DMS79 treated with DMSO at 0.1 percent for 48 hours (cell line): ENCODE results near the gene FBXL22.

Experiments
- DNase-seq: peaks from one replicate; lab custom pipeline; 2025; lab: John Stamatoyannopoulos, UW

The FBXL22 gene

GRCh38 chr15:63593705-63594671 is 3.2 kb upstream of the FBXL22 start:
- no peak for DNase-seq

- no peak for DNase-seq
Observed at GRCh38 chr15:63595065-63595464, 2.1 kb upstream of the FBXL22 start.

- no peak for DNase-seq
Observed at GRCh38 chr15:63595688-63596087, 1.5 kb upstream of the FBXL22 start.

GRCh38 chr15:63596676-63597037 is 530 bp upstream of the FBXL22 start:
- no peak for DNase-seq

GRCh38 chr15:63597821-63598220 is 634 bp downstream of the FBXL22 start:
- no peak for DNase-seq

GRCh38 chr15:63598473-63599400 is 1.6 kb downstream of the FBXL22 start:
- no peak for DNase-seq

GRCh38 chr15:63599401-63600000 is 2.3 kb downstream of the FBXL22 start:
- DNase-seq = peak; percentile 24

- no peak for DNase-seq
Observed at GRCh38 chr15:63600001-63600615, 2.9 kb downstream of the FBXL22 start.

- DNase-seq = peak; percentile 60
Observed at GRCh38 chr15:63600616-63601025, 3.4 kb downstream of the FBXL22 start.

- no peak for DNase-seq
Observed at GRCh38 chr15:63601026-63601703, 4.0 kb downstream of the FBXL22 start.

GRCh38 chr15:63601704-63602185 is 4.6 kb downstream of the FBXL22 start:
- peak; percentile 18 for DNase-seq

GRCh38 chr15:63602595-63602994 is 5.4 kb downstream of the FBXL22 start:
- DNase-seq = no peak

GRCh38 chr15:63603516-63603915 is 6.3 kb downstream of the FBXL22 start:
- DNase-seq = no peak

GRCh38 chr15:63604281-63604680 is 7.1 kb downstream of the FBXL22 start:
- DNase-seq = no peak

GRCh38 chr15:63605036-63605435 is 7.8 kb downstream of the FBXL22 start:
- DNase-seq = no peak

- DNase-seq = no peak
Observed at GRCh38 chr15:63605816-63606215, 8.6 kb downstream of the FBXL22 start.

- no peak for DNase-seq
Observed at GRCh38 chr15:63606308-63606707, 9.1 kb downstream of the FBXL22 start.

- no peak for DNase-seq
Observed at GRCh38 chr15:63608989-63609388, 11.8 kb downstream of the FBXL22 start.

- no peak for DNase-seq
Observed at GRCh38 chr15:63609448-63609847, 12.3 kb downstream of the FBXL22 start.

GRCh38 chr15:63610209-63610841 is 13.1 kb downstream of the FBXL22 start:
- DNase-seq = peak; percentile 73

- DNase-seq = no peak
Observed at GRCh38 chr15:63611177-63611576, 14.0 kb downstream of the FBXL22 start.
